Upper lobe of left lung (tissue), 4 donors: ENCODE results near the gene S100A6.
"Not testable (repeated sequence)": the region's sequence is repeated elsewhere in the genome, so short reads cannot be mapped to it uniquely, and the experiment has no call there.

Experiments used
- EP300 ChIP-seq, 4 donors: sonication (generic); formaldehyde crosslinking; IDR thresholded peaks; one replicate each; pipeline ENCODE4 v1.5.1; 2017; ENCODE audit warnings: antibody characterized with exemption in 4 of 4, control low read depth in 2 of 4
- POLR2A ChIP-seq, 4 donors: fragments of 450-650 bp; IDR thresholded peaks; one replicate each; pipeline ENCODE4 v1.5.1; 2016 to 2017; ENCODE audit warnings: antibody characterized with exemption in 4 of 4, mild to moderate bottlenecking in 2 of 4
- POLR2AphosphoS5 ChIP-seq, 2 donors: sonication (generic); formaldehyde crosslinking; IDR thresholded peaks; one replicate each; pipeline ENCODE4 v1.5.1; 2017; ENCODE audit warnings: antibody characterized with exemption in 2 of 2
- TF ChIP-seq, protein P1 (sequence below), 6 experiments: fragments of 450-650 bp in 4 of 6; fragments of 200-600 bp in 2 of 6; sonication (generic) in 2 of 6; IDR thresholded peaks; one replicate each; pipeline ENCODE4 v1.5.1; 2016 to 2019; ENCODE audit warnings: antibody characterized with exemption in 6 of 6

DNA sequence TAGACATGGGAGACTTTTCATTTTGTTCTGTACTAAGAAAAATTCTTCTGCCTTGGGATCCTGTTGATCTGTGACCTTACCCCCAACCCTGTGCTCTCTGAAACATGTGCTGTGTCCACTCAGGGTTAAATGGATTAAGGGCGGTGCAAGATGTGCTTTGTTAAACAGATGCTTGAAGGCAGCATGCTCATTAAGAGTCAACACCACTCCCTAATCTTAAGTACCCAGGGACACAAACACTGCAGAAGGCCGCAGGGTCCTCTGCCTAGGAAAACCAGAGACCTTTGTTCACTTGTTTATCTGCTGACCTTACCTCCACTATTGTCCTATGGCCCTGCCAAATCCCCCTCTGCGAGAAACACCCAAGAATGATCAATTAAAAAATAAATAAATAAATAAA, 47.7 kb upstream of the S100A6 start:
- not testable (repeated sequence) for TF ChIP-seq POLR2A, EP300, POLR2AphosphoS5 (IDR thresholded peaks at IDR 0.05)
- TF ChIP-seq, protein P1, sequence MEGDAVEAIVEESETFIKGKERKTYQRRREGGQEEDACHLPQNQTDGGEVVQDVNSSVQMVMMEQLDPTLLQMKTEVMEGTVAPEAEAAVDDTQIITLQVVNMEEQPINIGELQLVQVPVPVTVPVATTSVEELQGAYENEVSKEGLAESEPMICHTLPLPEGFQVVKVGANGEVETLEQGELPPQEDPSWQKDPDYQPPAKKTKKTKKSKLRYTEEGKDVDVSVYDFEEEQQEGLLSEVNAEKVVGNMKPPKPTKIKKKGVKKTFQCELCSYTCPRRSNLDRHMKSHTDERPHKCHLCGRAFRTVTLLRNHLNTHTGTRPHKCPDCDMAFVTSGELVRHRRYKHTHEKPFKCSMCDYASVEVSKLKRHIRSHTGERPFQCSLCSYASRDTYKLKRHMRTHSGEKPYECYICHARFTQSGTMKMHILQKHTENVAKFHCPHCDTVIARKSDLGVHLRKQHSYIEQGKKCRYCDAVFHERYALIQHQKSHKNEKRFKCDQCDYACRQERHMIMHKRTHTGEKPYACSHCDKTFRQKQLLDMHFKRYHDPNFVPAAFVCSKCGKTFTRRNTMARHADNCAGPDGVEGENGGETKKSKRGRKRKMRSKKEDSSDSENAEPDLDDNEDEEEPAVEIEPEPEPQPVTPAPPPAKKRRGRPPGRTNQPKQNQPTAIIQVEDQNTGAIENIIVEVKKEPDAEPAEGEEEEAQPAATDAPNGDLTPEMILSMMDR (IDR thresholded peaks at IDR 0.05), result not testable (repeated sequence)
